IPS DF 4.7 (cell line): ENCODE measurements around the gene SEMA4D.
A peak's percentile ranks its signal among the peaks of the same experiment; 100 is the strongest.

Experiments
- DNase-seq: peaks from one replicate; pipeline ENCODE4 v3.0.0-alpha.2; 2013; ENCODE audit warnings: low spot score; ENCODE audit errors: extremely low read depth

Gene SEMA4D

GRCh38 chr9:89319015-89319905 lies 178.7 kb downstream of the SEMA4D start:
- DNase-seq, result no peak

GRCh38 chr9:89318123-89319014 lies 179.5 kb downstream of the SEMA4D start, which contains the start of gene SECISBP2:
Gene SECISBP2 (plus strand): TSS chr9:89318500. CDS start chr9:89318577, 77 bp downstream.
- DNase-seq, result peak; percentile 60

- DNase-seq, result no peak
Measured at GRCh38 chr9:89317282-89317681, 180.6 kb downstream of the SEMA4D start.

GRCh38 chr9:89315482-89315881 lies 182.4 kb downstream of the SEMA4D start:
- DNase-seq, result no peak

GRCh38 chr9:89314955-89315354 lies 183.0 kb downstream of the SEMA4D start:
- no peak for DNase-seq

- no peak for DNase-seq
Measured at GRCh38 chr9:89313842-89314241, 184.1 kb downstream of the SEMA4D start.

GRCh38 chr9:89312222-89312571 lies 185.7 kb downstream of the SEMA4D start:
- DNase-seq, result no peak

GRCh38 chr9:89311346-89312221 lies 186.3 kb downstream of the SEMA4D start:
- DNase-seq, result no peak
